Neural cell (in vitro differentiated cells): ENCODE data around the gene ADGRB3.

Source experiments
- EP300 ChIP-seq: fragments of 450-650 bp; conservative IDR thresholded peaks from 2 replicates; pipeline ENCODE4 v1.6.1; 2014; ENCODE audit warnings: antibody characterized with exemption, mild to moderate bottlenecking, moderate library complexity; ENCODE audit not compliant: poor library complexity, severe bottlenecking
- EZH2 ChIP-seq: fragments of 200-600, 300-800 bp; shearing (Covaris generic), sonication (generic); IDR thresholded peaks from 2 replicates; pipeline ENCODE4 v1.6.1; 2014; ENCODE audit warnings: antibody characterized with exemption, low read length, borderline replicate concordance, mild to moderate bottlenecking; ENCODE audit not compliant: insufficient read depth, poor library complexity, severe bottlenecking
- POLR2AphosphoS5 ChIP-seq: IDR thresholded peaks from 2 replicates; pipeline ENCODE4 v1.6.1; 2012
- RAD21 ChIP-seq: fragments of 450-650 bp; conservative IDR thresholded peaks from 2 replicates; pipeline ENCODE4 v1.6.1; 2014; ENCODE audit warnings: antibody characterized with exemption, mild to moderate bottlenecking, moderate library complexity
- SMC3 ChIP-seq: fragments of 450-650 bp; conservative IDR thresholded peaks from 2 replicates; pipeline ENCODE4 v1.6.1; 2014; ENCODE audit warnings: antibody characterized with exemption, mild to moderate bottlenecking, moderate library complexity; ENCODE audit not compliant: poor library complexity
- TAF1 ChIP-seq: IDR thresholded peaks from 2 replicates; pipeline ENCODE4 v1.6.1; 2012; ENCODE audit warnings: low read depth
- TF ChIP-seq, protein P1 (sequence below): fragments of 450-650 bp; IDR thresholded peaks from 2 replicates; pipeline ENCODE4 v1.5.1; 2014; ENCODE audit warnings: antibody characterized with exemption, mild to moderate bottlenecking, moderate library complexity; ENCODE audit not compliant: poor library complexity, severe bottlenecking
- TF ChIP-seq, protein P2 (sequence below): IDR thresholded peaks from 2 replicates; pipeline ENCODE4 v1.6.1; 2012; ENCODE audit warnings: borderline replicate concordance

DNA sequence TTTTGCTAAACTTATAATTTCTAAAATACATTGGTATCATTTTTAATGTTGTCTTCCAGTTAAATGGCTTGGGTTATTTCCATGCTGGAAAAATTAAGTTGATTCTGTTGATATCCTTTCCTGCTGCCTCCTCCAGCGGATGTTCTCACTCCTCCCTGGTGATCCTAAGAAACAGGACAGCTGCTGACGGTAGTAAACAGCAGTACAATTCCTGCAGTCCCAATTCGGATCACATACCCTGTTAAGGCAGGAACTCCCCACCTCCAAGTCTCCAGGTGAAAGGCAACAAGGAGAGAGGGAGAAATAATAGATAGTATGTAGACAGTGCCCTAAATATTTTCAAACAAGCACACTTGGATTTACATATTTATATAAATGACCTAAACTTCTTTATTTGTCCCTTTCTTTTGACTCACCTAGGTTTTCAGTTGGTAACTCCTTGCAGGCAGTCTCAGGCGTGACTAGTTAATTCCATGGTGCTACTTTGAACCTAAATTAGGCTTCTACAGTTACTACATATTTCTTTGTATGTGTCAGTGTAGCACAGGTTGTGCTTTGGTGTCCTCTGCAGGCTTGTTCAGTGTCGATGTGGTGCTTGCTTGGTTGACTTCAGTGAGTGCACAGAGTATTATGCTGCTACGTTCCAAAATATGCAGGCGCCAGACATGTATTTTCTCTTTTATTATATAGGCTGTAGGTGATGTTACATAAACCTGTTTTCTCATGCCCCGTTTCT lies 126.0 kb downstream of the ADGRB3 start:
- TF ChIP-seq EZH2 (no peak), POLR2AphosphoS5 (no peak), EP300 (no peak), TAF1 (no peak), RAD21 (no peak), SMC3 (no peak)
- TF ChIP-seq, protein P1, sequence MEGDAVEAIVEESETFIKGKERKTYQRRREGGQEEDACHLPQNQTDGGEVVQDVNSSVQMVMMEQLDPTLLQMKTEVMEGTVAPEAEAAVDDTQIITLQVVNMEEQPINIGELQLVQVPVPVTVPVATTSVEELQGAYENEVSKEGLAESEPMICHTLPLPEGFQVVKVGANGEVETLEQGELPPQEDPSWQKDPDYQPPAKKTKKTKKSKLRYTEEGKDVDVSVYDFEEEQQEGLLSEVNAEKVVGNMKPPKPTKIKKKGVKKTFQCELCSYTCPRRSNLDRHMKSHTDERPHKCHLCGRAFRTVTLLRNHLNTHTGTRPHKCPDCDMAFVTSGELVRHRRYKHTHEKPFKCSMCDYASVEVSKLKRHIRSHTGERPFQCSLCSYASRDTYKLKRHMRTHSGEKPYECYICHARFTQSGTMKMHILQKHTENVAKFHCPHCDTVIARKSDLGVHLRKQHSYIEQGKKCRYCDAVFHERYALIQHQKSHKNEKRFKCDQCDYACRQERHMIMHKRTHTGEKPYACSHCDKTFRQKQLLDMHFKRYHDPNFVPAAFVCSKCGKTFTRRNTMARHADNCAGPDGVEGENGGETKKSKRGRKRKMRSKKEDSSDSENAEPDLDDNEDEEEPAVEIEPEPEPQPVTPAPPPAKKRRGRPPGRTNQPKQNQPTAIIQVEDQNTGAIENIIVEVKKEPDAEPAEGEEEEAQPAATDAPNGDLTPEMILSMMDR = no peak
- TF ChIP-seq, protein P2, sequence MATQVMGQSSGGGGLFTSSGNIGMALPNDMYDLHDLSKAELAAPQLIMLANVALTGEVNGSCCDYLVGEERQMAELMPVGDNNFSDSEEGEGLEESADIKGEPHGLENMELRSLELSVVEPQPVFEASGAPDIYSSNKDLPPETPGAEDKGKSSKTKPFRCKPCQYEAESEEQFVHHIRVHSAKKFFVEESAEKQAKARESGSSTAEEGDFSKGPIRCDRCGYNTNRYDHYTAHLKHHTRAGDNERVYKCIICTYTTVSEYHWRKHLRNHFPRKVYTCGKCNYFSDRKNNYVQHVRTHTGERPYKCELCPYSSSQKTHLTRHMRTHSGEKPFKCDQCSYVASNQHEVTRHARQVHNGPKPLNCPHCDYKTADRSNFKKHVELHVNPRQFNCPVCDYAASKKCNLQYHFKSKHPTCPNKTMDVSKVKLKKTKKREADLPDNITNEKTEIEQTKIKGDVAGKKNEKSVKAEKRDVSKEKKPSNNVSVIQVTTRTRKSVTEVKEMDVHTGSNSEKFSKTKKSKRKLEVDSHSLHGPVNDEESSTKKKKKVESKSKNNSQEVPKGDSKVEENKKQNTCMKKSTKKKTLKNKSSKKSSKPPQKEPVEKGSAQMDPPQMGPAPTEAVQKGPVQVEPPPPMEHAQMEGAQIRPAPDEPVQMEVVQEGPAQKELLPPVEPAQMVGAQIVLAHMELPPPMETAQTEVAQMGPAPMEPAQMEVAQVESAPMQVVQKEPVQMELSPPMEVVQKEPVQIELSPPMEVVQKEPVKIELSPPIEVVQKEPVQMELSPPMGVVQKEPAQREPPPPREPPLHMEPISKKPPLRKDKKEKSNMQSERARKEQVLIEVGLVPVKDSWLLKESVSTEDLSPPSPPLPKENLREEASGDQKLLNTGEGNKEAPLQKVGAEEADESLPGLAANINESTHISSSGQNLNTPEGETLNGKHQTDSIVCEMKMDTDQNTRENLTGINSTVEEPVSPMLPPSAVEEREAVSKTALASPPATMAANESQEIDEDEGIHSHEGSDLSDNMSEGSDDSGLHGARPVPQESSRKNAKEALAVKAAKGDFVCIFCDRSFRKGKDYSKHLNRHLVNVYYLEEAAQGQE = no peak
